Stimulated activated CD8-positive, alpha-beta memory T cell treated with anti-CD3 and anti-CD28 coated beads, Interleukin-12 subunit alpha, Interleukin-12 subunit beta, amount 100 ng/mL, for 24 hours (primary cell): ENCODE data around the gene DAZAP1.
A peak's percentile ranks its signal among the peaks of the same experiment; 100 is the strongest.

Experiments
- DNase-seq: peaks from one replicate; pipeline ENCODE4 v3.0.0-alpha.2; 2020; ENCODE audit errors: extremely low read depth

The DAZAP1 gene

DNA sequence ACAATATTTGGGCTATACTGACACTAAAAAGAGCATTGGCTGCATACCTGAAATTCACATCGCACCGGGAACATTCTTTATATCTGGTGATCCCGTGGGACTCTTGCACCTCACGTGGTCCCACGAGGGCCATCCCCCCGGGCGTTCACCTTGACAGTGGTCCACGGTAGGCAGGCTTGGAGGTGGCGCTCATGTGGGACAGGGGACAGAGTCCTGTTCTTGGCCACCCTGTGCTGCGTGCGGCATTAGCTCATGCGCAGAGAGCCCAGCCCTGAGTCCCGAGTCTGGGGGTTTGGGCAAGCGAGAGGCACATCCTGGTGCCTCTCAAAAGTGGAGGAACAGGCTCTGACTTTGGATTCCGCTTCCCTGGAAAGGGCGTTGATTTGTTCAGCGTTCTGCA lies 13.5 kb upstream of the DAZAP1 start:
- no peak for DNase-seq

DNA sequence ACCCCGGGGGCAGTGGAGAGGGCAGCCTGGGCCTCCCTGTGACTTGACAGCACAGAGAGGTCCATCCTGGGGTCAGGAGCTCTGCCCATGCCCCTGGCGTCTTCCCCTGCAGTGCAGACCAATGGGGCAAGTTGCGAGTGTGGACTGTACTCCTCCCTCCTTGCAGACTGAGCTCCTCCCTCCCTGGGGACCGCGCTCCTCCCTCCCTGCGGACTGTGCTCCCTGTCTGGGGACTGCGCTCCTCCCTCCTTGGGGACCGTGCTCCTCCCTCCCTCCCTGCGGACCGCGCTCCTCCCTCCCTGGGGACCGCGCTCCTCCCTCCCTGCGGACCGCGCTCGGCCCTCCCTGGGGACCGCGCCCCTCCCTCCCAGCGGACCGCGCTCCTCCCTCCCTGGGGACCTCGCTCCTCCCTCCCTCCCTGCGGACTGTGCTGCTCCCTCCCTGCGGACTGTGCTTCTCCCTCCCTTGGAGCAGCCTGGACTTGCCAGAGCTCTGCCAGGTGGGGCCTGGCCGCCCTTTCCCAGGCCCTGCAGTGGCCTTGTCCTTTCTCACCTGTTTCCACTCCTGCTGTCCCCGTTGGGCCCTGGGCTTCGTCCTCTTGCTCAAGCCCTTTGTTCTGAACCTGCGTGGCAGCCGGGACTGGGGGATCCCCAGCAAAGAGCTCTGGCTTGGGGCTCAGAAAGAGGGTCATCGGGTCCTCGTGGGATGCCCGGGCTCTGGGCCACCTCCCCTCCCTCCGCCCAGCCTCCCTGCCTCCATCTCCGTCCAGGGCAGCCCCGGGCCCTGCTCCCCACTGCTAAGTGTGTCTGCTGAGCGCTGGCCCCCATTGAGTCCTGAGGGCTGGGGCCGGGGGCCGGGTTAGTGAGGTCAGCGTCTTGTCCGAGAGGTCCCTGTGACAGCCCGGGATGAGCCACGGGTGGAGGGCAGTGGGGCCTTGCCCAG lies 12.9 kb upstream of the DAZAP1 start:
- no peak for DNase-seq

DNA sequence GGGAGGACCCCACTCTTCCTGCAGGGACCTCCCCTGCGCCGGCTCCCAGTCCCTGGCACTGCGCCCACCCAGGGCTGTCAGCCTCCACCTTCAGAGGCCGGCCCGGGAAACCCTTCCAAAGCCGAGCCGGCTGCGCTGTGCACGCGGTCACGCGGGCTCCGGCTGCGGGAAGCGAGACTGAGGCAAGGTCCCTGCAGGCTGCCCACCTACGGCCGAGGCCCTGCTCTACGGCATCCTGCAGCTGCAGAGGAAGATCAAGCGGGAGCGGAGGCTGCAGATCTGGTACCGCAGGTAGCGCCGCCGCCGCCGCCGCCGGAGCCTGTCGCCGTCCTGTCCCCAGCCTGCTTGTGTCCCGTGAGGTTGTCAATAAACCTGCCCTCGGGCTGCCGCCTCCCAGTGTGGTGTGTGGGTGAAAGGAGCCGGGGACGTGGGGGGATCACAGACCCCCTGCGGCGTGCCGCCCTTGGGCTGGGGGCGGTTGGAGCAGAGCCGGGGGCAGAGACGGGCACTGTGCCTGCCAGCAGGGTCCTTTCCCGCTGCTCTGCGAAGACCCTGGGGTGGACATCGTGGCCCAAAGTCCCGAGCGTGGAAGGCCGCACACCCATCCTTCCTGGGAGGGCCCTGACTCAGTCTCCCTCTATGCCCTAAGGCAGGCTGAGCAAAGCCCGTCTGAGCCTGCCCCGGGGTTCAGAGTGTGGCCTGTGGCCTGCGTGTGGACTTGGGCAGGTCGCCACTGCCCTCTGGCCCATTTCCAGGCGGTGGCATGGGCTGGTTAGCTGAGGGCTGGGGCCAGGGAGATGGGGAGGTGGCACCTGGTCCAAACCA lies 12.0 kb upstream of the DAZAP1 start:
- DNase-seq, result no peak

DNA sequence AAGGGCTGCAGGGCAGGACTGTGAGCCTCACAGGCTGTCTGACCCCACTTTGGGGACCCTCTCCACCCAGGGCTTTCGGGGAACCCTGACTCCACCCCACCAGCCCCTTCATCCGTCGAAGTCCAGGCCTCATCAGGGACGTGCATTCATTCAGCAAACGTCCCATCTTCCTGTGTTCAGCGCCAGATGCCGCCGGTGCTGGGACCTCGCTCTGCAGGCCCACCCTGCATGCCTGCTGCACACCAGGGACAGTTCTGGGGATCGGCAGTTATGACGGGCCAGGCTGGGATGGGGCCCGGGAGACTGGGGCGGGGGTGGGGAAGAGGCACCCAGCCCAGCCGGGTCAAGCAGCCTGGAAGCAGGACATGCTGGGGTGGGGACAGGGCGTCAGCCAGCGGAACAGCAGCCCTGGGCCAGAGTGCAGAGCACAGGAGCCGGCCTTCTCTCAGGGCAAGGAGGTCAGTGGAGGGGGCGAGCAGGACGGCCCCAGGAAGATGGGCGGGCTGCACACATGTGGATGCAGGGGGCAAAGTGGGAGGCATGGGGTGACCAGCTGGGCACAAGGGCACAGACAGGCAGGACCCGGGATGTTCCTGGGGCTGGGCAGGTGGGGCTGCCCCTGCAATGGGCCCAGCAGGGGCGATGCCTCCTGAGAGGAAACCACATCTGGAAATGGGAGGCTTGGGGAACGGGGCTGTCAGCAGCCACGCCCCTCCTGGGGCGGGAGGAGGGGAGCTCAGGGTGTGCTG lies 11.2 kb upstream of the DAZAP1 start:
- no peak for DNase-seq

DNA sequence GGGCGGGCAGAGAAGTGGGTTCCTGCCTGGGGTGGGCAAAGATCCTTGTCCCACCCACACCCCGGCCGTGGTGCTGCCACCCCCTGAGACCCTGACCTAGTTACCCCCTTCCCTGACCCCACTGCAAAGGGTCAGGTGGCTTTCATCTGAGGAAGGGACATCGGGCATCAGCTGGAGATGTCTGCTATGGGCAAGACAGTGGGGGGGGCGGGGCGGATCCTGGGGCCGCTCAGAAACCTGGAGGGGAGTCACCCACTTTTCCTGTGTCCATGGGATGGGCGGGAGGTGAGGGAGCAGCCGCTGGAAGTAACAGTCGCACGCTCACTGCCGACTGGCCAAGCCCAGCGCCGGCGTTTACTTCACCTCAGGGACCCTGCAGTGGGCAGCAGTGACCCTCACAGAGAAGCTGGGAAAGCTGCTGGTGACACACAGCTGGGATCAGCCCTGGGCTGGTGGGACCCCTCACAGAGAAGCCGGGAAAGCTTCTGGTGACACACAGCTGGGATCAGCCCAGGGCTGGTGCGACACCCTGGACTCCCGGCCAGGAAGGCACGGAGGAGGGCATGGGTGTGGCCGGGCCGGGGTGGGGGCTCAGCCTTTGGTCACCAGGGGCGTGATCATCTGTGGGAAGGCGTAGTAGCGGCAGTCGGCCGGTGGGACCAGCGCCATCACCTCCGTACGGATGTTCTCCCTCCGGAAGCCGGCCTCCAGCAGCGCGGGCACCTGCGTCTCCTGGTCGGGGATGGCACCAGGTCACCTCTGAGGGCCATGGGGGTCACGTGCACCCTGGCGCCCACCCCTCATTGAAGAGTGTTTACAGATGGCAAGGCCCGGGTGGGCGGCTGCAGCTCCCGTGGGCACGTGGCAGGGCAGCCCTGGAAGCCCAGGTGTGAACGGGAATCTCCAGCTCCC lies 10.4 kb upstream of the DAZAP1 start:
- no peak for DNase-seq

DNA sequence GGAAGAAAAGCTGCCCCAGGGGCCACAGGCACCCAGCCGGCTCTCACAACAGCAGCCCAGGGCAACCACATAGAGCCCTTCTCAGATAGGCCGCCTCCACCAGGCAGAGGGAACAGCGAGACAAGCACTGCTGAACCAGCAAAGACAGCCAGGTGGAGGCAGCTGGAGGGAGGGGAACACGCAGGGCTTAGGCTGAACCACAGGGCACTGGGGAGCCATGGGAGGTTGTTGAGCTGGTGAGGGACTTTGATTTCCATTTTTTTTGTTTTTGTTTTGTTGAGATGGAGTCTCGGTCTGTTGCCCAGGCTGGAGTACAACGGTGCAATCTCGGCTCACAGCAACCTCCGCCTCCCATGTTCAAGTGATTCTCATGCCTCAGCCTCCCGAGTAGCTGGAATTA lies 9.5 kb upstream of the DAZAP1 start:
- no peak for DNase-seq

DNA sequence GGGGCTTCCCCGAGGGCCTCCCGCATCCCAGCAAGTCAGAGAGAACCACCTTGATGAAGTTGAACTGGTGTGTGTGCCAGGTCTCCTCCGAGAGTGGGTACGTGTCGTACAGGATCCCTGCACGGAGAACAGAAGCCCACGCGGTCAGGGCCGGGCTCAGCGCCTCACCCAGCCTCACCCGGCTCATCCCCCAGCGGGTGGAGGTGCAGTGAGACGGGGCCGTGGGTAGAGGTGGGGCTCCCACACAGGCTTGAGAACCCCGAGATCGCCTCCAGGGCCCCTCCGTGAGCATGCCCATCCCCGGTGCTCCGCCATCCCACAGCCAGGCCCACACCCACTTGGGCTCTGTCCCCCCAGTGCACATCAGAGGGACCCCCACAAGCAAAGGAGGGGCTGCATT lies 8.3 kb upstream of the DAZAP1 start:
- DNase-seq, result no peak

DNA sequence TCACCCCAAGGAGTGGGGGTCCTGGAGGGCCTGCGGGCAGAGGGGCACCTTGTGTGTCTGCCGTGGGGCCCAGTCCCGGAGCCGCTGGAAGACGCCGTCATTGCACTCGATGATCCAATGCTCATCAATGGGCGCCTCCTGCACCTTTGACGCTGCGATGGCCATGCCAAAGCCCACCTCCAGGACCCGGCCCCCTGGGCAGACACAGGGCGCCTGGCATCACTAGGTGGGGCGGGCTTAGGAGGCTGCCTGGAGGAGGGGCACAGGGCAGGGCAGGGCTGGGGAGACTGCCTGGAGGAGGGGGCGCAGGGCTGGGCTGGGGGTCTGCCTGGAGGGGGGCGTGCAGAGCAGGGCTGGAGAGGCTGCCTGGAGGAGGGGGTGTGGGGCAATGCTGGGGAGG lies 7.6 kb upstream of the DAZAP1 start:
- no peak for DNase-seq

DNA sequence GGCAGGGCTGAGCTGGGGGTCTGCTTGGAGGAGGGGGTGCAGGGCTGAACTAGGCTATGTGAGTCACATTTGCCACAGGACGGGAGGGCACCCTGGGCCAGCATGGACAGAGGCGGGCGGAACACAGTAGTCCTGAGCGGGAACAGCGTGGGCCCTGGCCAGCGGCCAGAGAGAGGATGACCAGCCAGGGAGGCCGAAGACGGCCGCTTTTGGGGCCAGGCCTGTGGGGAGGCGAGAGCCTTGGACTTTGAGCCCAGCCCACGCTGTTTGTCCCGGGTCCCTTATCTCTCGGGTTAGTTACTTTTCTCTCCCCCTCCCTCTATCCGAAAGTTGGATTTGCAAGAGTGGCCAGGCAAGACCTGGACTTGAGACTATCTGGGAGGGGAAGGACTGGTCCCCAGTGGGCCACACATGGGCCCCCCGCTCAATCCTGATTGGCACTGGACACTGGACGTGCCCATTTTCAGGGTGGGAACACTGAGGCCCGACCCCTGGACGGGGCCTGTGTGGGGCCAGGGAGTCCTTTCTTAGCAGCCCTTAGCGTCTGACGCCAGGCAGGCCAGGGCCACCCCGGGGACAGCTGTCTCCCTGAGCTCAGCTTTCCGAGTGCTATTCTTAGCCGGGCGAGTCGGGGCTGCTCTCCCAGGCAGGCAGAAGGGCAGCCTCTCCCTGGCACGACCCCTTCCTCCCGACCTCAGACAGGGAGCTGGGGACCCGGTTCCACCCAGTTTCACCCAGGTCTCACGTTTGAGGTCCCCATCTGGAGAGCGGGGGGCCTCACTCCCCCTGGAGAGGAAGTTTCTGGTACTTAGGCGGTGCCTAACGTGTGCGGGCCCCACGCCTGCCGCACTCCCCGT lies 6.9 kb upstream of the DAZAP1 start:
- no peak for DNase-seq

DNA sequence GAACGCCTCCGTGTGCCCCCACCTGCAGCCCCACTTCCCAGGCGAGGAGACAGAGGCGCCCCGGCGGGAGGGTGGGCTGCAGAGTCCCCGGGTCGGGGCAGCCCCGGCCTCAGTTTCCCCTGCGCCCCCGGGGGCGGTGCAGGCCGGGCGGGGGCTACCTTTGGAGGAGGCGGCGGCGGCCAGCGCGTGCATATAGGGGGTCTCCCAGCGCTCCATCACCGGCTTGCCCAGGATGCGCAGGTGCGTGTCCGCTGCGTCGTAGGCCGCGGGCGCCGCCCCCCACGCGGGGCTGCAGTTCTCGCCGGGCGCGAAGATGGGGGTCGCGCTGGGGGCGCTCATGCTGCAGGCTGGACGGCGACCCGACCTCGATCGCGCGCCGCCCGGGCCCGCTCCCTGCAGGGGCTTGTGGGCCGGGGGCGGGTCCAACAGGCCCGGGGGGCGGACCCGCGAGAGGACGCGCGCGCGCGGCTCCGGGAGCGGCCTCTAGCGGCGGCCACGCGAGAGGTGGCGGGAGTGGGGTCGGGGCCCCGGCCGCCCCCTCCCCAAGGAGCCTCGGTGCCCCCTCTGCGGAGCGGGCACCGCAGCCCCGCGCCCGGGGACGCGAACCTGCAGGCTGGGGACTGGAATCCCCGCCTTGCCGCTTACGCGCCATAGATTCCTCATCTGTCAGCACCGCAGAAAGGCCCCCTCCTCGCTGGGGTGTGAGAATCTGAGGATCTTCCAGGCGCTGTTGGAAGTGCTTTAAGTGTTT lies 6.1 kb upstream of the DAZAP1 start, which contains the start of gene GAMT:
Gene GAMT (minus strand): TSS at position 405 of the 751 bp plus-strand sequence. CDS start 66 bp downstream, at position 339.
- DNase-seq, result no peak

DNA sequence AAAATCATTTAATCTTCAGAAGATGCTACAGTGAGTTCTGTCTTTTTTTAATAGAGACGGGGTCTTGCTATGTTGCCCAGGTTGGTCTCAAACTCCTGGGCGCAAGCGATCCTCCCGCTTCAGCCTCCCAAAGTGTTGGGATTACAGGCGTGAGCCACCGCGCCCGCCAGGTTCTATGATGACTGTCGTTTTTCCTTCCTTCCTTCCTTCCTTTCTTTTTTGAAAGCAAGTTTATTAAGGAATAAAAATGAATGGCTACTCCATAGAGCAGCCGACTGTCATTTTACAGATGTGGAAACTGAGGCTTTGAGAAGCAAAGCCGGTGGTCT lies 5.5 kb upstream of the DAZAP1 start:
- no peak for DNase-seq

DNA sequence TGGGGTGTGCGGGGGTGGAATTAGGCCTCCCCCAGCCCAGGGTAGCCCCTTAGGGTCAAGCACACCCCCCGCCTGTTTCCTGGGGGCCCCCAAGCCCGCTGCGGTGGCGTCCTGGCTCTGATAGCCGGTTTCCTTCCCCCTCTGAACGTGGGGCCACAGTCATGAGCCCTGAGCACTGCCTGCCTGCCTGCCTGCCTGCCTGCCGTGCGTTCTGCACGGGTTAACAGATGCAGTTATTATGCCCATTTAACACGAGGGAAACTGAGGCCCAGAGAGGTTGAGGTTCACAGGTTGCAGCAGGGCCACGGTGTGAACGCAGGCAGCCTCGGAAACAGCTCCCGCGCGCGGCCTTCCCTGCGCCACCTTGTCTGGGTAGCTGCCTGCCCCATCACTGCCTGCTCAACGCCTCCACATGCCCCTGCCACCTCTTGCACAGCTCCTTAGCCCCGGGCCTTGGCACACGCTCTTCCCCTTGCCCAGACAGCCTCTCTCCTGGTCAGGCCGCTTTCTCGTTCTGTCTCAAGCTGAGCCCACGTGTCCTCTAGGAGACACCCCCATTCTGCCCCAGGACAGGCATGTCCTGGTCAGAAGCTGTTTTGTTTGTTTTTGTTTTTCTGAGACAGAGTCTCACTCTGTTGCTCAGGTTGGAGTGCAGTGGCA lies 4.8 kb upstream of the DAZAP1 start:
- DNase-seq, result no peak

DNA sequence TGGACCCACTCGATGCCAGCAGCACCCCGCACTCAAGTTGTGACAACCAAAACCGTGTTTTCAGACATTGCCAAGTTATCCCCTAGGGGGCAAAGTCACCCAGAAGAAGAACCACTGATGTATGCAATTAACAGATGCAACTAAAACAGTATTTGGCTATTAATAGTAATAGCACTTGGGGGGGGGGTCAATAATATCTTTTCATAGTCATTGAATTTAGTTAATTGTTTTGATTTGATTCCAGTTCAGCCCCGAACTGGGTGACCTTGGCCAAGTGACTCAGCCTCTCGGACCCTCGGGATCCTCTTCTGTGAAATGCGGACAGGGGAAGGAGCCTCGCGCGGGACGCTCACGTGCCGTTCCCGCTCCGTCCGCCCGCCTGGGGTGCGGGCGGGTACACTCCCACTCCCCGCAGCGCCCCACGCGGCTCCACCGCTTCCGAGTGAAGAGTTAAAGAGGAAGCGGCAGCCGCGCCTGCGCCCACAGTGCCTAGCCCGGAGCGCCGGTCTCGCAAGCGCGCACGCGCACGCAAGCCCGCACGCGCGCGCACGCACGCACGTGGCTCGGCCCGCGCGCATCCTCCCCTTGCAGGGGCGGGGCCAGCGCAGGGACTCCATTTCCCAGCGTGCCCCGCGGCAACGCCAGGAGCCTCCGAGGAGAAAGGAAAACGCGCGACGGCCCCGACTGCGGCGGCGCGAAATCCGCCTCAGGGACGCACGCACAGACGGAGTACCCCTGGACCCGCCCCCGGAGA lies 435 bp upstream of the DAZAP1 start:
- DNase-seq, result peak; percentile 95

DNA sequence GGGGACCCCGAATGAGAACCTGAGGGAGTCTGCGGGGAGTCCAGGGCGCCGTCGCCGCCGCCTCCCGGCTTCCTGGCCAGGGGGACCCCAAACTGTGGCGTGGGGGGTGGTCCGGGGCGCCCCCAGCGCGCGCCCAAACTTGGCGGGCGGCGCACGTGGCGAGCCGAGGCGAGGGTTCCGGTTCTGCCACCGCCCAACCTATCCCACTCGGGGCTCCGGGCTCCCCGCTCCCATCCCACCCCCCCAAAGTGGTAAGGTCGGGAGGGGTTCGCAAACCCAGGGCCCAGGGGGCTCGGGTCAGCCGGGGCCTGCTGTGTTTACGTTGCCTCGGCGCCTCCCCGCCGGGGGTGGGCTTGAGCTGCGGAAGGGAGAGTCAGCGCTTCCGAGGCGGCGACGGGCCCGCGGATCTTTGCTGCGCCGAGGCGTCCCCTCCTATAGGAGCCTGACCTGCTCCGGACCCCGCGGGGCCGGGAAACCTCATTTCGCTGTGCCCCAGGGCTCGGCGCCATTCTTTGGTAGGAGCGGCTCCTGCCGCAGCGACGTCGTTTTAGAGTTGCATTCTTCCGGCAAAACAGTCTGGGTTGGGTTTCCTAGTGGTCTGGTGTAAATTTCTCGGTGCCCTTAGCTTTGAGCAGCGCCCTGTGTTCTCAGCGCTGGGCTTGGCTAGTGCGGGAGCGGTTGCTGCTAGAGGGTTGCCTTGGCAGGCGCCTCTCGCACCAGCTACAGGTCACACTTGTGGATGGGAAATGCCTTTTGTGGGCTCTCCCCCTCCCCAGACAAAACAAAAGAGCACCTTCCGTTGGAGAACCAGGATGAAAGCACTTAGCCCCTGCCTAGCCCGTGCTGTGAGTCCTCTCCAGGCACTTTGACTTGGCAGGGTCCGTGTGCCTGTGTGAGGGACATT lies 1.2 kb downstream of the DAZAP1 start:
- DNase-seq, result no peak

DNA sequence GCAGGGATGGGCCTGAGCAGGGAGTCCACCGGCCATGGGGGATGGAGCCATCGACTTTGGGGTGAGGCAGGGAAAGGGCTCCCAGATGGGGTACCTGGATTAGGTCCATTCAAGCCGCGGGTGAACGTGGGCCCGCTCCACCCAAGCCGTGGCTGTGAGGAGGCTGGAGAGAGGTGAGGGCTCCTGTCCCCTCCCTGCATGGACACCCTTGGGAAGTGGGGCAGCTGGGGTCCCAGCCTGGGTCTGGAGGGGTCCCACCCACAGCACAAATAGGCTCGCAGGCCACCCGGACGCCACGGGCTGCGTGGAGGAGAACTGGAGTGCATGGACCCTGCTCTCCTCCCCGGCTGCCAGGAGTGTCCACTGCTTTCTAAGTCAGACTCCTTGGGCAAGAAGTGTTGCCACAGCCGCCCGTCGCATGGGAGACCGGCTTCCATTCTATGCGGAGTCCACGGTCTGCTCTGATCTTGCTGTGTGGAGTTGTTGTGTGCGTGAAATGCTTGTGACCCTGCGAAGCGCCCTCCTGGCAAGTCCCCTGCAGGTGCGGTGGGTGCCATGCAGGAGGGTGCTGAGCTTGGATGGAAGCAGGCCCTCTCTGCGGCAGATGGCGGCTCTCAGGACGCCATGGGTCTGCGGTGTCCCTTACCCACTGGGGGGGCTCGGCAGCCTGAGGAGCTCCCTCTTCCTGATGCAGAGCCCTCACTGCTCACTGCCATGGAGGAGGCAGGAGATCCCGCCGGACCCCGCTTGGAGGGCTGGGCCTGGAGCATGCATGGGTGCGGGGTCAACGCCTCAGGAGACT lies 2.0 kb downstream of the DAZAP1 start:
- no peak for DNase-seq

DNA sequence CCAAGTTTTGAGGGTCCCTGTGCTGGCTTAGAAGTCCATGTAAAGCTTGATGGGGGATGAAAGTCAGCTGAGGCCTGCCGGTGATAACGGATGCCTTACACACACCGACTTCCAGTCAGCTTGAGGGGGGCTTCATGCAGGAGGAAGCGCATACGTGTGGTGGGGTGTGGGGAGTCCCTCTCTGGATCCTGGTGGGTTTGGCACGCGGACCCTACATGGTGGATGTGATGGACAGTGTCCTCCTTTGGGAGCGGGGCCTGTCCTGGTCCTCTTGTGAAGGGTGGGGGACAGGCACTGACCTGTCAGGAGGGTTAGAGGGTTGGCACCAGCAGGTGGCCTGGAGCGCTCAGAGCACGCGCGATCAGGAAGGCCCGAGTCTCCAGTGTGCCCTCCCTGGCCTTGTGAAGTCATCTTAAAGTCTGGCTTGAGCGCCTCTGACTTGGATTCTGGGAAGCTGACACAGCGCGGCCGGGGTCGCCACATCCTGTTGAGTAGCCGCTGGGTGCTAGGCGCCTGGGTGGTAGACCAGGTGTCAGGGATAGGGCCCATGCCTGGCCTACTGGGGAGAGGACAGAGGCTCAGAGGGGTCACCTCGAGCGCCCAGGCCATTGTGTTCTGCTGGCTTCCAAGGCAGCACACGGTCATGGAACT lies 2.9 kb downstream of the DAZAP1 start:
- DNase-seq, result no peak
